ENCODE data around the gene ENPP1.

The ENPP1 gene

DNA sequence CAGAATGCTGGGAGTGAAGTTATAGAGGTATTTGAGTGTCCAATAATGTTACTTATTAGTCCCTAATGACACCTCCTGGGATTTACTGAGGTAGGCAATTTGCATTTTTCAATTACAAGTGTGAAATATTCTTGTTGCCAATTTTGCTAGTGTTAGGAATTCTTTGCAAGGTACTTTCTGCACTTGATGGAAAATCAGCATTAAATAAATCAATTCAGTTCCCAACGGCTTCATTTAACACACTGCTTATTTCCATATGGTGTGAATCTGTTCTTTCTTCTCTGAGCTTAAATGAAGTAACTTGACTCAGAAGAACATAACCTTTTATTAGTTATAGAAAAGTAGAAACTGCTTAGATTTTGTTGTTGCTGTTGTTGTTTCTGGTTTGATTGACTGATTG lies 122.2 kb downstream of the ENPP1 start:
- no peaks in the 10 kb centered on the region for H3K9me3 ChIP-seq (ENCODE audit: control insufficient read depth, insufficient read depth, low read depth, low read length)
- H3K4me1 ChIP-seq (ENCODE audit: control insufficient read depth, insufficient read depth, low read length), result no peaks in the 10 kb centered on the region
- no peak overlapping the region for H3K27ac ChIP-seq (ENCODE audit: extremely low read depth, low read depth, low read length)
- no peak overlapping the region for H3K4me3 ChIP-seq (ENCODE audit: low read depth, low read length)
- no peak for TF ChIP-seq ZNF561 (tag by site-specific recombination; IDR thresholded peaks at IDR 0.05; ENCODE audit: borderline replicate concordance)
- TF ChIP-seq ZNF157 (tag by site-specific recombination; IDR thresholded peaks at IDR 0.05), result no peak
- TF ChIP-seq EGR2 (tag by site-specific recombination; IDR thresholded peaks at IDR 0.05; ENCODE audit: low read depth), result no peak
- TF ChIP-seq ZNF426 (tag by site-specific recombination; IDR thresholded peaks at IDR 0.05), result no peak
- TF ChIP-seq ZNF132 (tag by site-specific recombination; IDR thresholded peaks at IDR 0.05; ENCODE audit: borderline replicate concordance), result no peak
- TF ChIP-seq KLF9 (tag by site-specific recombination; IDR thresholded peaks at IDR 0.05; ENCODE audit: low read depth), result no peak
- TF ChIP-seq ZNF274 (IDR thresholded peaks at IDR 0.05; ENCODE audit: low read length), result no peak
- TF ChIP-seq ZNF274 (tag by site-specific recombination; IDR thresholded peaks at IDR 0.05; ENCODE audit: borderline replicate concordance), result no peak
- no peak for TF ChIP-seq ZNF473 (tag by site-specific recombination; IDR thresholded peaks at IDR 0.05)
- no peak for TF ChIP-seq ZXDB (tag by site-specific recombination; IDR thresholded peaks at IDR 0.05)
- TF ChIP-seq SP2 (tag by site-specific recombination; IDR thresholded peaks at IDR 0.05), result no peak
- TF ChIP-seq, protein P1, sequence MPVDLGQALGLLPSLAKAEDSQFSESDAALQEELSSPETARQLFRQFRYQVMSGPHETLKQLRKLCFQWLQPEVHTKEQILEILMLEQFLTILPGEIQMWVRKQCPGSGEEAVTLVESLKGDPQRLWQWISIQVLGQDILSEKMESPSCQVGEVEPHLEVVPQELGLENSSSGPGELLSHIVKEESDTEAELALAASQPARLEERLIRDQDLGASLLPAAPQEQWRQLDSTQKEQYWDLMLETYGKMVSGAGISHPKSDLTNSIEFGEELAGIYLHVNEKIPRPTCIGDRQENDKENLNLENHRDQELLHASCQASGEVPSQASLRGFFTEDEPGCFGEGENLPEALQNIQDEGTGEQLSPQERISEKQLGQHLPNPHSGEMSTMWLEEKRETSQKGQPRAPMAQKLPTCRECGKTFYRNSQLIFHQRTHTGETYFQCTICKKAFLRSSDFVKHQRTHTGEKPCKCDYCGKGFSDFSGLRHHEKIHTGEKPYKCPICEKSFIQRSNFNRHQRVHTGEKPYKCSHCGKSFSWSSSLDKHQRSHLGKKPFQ (tag by site-specific recombination; IDR thresholded peaks at IDR 0.05), result no peak
- no peak for TF ChIP-seq ZNF48 (tag by site-specific recombination; IDR thresholded peaks at IDR 0.05)
- no peak for TF ChIP-seq ZNF792 (tag by site-specific recombination; IDR thresholded peaks at IDR 0.05)
- CTCF ChIA-PET, result interaction anchor here (0.5 to 4.0 kb wide), 15 partner anchors 8 to 371 kb away, joined by 3 to 19 read pairs (median 3); partner anchors contain the start of gene CCN2
- no peaks in the 10 kb centered on the region for H3K36me3 ChIP-seq (ENCODE audit: control insufficient read depth in 2 of 2, insufficient read depth in 1 of 2, low read length in 2 of 2)
- POLR2A ChIA-PET, result interaction anchor here (2.2 kb wide), 1 partner anchor 22 kb away, joined by 10 read pairs; the partner anchor contains the start of gene CCN2

DNA sequence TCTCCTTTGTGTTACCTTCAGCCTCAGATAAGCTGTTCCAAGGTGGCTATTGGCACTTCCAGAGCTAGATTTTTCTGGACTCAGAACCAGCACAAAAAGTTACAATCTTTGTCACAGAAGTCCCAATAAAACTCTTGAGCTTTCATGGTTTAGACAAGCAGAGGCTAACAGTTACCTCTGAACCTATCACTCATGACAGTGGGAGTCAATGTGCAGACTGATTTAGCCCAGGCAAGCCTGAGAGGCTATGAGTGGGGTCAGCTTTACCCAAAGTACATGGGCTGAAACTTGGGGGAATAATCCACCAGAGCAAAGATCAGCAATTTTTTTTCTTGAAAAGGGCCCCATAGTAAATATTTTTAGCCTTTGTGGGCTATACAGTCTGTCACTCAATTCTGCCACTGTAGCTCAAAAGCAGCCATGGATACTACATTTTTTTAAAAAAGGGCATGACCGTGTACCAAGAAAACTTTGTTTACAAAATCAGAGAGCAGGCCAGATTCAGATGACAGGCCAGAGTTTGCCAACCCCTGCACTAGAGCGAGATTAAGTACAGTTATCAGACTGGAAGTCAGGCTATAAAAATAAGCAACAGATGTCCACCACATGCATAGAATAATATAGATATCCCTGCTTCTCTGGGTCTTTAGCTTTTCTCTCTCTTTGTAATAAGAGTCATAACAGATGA lies 123.4 kb downstream of the ENPP1 start:
- Histone ChIP-seq H3K27ac (ENCODE audit: extremely low read depth, low read depth, low read length) (no peak overlapping the region), H3K4me1 (ENCODE audit: control insufficient read depth, insufficient read depth, low read length) (no peaks in the 10 kb centered on the region), H3K4me3 (ENCODE audit: low read depth, low read length) (no peak overlapping the region), H3K36me3 (ENCODE audit: control insufficient read depth in 2 of 2, insufficient read depth in 1 of 2, low read length in 2 of 2) (no peaks in the 10 kb centered on the region), H3K9me3 (ENCODE audit: control insufficient read depth, insufficient read depth, low read depth, low read length) (no peaks in the 10 kb centered on the region)
- no peak for TF ChIP-seq KLF8 (tag by site-specific recombination; IDR thresholded peaks at IDR 0.05)
- TF ChIP-seq HOXA7 (CRISPR knock-in tag; IDR thresholded peaks at IDR 0.05; ENCODE audit: borderline replicate concordance), result no peak
- no peak for TF ChIP-seq OSR2 (tag by site-specific recombination; IDR thresholded peaks at IDR 0.05)
- no peak for TF ChIP-seq SALL2 (tag by site-specific recombination; IDR thresholded peaks at IDR 0.05; ENCODE audit: borderline replicate concordance)
- no peak for TF ChIP-seq ZNF664 (tag by site-specific recombination; IDR thresholded peaks at IDR 0.05)
- no peak for TF ChIP-seq SP7 (tag by site-specific recombination; IDR thresholded peaks at IDR 0.05)
- TF ChIP-seq ZNF549 (tag by site-specific recombination; IDR thresholded peaks at IDR 0.05), result no peak
- TF ChIP-seq, protein P2, sequence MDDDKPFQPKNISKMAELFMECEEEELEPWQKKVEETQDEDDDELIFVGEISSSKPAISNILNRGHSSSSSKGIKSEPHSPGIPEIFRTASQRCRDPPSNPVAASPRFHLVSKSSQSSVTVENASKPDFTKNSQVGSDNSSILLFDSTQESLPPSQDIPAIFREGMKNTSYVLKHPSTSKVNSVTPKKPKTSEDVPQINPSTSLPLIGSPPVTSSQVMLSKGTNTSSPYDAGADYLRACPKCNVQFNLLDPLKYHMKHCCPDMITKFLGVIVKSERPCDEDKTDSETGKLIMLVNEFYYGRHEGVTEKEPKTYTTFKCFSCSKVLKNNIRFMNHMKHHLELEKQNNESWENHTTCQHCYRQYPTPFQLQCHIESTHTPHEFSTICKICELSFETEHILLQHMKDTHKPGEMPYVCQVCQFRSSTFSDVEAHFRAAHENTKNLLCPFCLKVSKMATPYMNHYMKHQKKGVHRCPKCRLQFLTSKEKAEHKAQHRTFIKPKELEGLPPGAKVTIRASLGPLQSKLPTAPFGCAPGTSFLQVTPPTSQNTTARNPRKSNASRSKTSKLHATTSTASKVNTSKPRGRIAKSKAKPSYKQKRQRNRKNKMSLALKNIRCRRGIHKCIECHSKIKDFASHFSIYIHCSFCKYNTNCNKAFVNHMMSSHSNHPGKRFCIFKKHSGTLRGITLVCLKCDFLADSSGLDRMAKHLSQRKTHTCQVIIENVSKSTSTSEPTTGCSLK (tag by site-specific recombination; IDR thresholded peaks at IDR 0.05), result no peak
- no peak for TF ChIP-seq ZNF677 (tag by site-specific recombination; IDR thresholded peaks at IDR 0.05)
- TF ChIP-seq ZFP37 (tag by site-specific recombination; IDR thresholded peaks at IDR 0.05), result no peak
- TF ChIP-seq EGR2 (tag by site-specific recombination; IDR thresholded peaks at IDR 0.05; ENCODE audit: low read depth), result no peak
- ChIA-PET POLR2A (interaction anchor here (2.2 kb wide), 1 partner anchor 20 kb away, joined by 10 read pairs; the partner anchor contains the start of gene CCN2), CTCF (interaction anchor here (0.6 to 10.5 kb wide), 12 partner anchors 7 to 553 kb away, joined by 3 to 88 read pairs (median 5); partner anchors contain the start of gene CCN2)

All from HEK293 (cell line).